GM18951 (cell line): Measurements from ENCODE around the gene MITF.

Experiments
- POLR2A ChIP-seq: IDR thresholded peaks from 4 replicates; pipeline ENCODE4 v1.6.1; 2011; ENCODE audit warnings: mild to moderate bottlenecking; ENCODE audit not compliant: insufficient read length, insufficient read depth; ENCODE audit errors: extremely low read depth
- in situ Hi-C: fragments of 300-500 bp; cut with MboI; formaldehyde crosslinking; loops from one replicate; pipeline ENCODE4 v1.12.0; 2022; ENCODE audit warnings: low sequenced_read_pairs, mixed read lengths, inconsistent platforms; ENCODE audit not compliant: unreplicated experiment

MITF gene

DNA sequence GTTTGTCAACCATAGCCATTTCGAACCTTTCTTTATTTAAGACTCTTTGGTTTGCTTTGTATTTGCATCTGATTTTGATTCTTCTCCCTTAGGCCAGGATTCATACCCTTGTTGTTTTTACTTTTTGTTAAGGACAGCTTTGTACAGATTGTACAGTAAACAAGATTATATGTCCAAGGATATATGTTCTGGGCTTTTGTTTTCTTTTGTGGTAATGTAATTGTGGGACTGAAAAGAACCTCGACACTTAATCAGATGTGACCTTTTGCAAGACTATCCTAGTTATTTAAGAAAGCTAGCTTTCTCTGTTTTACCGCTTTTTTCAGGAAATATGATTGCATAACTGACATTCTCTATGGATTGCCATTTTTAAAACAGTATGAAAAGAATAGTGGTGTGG, 193.2 kb downstream of the MITF start:
- no peak for TF ChIP-seq POLR2A
- in situ Hi-C loops = no loop called here

DNA sequence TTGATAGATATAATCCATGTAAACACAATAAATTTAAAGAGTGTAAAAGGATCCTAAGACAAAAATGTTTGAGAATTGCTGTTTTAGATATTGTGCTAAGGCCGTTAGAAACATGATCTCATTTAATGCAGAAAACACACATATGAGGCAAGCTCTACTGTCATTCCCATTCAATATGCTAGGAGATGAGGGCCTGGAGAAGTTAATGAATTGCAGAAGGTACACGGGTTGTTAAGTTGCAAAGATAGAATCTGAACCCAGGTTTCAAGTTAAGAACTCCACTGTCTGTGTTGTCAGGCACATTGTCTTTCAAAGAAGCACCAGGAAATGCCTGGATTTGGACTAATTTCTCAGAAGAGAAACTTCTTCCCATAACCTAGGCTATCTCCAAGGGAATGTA, 195.1 kb downstream of the MITF start:
- in situ Hi-C loops = no loop called here
- TF ChIP-seq POLR2A = no peak

DNA sequence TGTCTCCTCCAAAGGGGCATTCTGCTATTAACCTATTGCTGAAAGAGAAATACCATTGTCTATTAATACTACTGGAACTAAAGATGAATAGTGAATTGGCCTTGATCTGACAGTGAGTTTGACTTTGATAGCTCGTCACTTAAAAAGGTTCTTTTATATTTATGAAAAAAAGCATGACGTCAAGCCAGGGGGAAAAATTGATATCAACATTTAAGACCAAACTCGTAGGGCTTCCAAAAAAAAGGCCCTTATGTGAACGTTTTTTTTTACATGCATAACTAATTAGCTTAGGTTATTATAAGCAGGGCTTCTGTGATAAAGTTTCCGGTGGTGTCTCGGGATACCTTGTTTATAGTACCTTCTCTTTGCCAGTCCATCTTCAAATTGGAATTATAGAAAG, 197.0 kb downstream of the MITF start:
- in situ Hi-C loops = no loop called here
- TF ChIP-seq POLR2A = no peak

DNA sequence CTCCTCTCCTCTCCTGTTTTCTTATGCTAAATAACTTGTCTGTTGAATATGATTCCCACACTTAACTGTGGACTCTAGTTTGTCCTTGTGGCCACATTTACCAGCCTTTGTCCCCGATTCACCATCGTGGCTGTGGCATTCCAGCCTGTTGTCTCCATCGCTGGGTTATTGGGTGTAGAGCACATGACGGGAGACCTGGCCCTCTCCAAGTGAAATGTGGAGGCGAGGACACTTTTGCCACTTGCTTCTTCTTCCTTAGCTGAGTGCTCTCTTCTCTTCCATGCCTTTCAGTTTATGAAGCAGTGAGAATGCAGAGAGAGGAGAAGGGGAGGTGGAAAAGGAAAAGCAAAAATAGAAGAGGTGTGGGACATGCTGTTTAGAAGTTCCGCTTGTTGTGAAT, 198.8 kb downstream of the MITF start:
- in situ Hi-C loops = no loop called here
- TF ChIP-seq POLR2A = no peak

DNA sequence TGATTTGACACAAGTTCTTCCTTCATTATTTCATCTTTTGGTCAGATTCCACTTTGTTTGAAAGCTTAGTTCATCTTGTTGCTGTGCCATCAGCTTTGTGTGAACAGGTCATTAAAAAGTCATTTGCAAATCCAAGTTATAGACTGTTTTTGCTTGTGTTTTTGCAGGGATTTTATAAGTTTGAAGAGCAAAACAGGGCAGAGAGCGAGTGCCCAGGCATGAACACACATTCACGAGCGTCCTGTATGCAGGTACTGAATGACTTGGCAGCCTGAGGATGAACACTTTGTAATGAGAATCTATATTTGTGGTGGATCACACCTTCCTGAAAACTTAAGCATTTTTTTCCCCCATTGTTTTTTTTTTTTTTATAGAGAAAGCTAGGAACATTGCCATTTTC, 199.7 kb downstream of the MITF start:
- no peak for TF ChIP-seq POLR2A
- in situ Hi-C loops = no loop called here

DNA sequence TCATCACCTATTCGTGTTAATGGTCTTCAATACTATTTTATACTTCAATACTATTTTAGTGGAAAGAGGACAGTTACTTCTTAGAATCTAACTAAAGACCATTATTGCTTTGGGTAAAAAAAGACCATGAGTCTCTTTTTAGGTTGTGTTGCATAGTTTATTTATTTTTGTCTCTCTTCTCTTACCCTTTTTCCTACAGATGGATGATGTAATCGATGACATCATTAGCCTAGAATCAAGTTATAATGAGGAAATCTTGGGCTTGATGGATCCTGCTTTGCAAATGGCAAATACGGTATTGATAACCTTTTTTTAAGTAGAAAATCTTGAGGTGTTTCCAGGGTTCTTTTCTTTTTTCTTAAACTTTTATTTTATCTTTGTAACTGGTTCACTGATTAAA, 201.8 kb downstream of the MITF start:
- no peak for TF ChIP-seq POLR2A
- in situ Hi-C loops = no loop called here

DNA sequence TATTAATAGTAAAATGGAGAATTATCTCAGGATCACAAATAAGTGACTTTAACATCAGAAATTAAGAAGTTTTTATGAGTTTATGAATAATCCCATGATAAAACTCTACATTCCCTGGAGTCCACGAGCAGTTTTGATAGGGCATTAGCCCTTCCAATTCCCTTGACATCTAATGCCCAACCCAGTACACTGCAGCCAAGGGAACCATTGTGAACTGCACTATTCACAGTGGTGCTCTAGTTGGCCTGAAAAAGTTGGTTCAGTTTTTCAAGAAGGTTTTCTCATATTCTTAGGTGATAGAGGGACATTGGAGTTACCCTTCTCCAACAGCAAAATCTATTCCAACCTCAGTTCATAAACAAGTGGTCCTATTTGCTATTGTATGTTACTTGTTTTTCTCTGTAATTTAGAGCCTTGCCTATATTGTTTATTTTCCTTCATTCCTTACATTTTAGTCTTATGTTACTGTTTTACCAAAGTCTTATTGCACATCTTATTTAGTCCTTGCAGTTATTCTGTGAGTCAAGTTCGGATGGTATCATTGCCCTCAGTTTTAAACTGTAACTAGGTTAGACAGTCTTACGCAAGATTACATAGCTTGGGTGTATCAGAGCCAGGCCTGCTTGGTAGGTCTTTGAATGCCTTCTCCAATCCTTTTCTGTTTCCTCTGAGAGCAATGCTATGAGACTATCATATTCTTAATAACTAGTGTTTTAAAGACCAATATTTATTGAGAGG, 202.3 kb downstream of the MITF start:
- in situ Hi-C loops = no loop called here
- TF ChIP-seq POLR2A = no peak

DNA sequence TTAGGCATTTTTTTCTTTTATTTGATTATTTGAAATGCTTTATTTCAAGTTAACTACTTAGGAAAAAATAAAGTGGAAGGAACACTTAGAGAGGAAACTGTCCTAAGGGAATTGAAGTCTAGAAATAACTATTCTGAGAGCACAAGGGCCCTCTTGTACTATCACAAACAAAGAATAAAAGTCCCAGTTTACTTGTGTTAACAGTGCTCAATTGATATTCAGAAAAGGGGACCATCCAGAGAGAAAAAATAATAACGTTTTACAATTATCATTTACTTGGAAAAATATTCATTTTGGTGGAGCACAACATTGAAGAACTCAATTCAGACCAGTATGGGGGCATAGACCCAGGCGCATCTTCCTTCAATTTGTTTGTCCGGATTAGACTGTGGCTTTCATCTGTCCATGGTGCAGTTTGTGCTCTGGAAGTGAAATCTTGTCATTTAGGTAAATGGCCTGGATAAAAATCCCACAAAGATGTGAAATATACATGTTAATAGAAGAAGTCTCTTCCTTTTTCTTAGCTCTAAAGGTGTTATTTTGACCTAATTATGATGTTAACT, 205.7 kb downstream of the MITF start:
- in situ Hi-C loops = no loop called here
- no peak for TF ChIP-seq POLR2A

DNA sequence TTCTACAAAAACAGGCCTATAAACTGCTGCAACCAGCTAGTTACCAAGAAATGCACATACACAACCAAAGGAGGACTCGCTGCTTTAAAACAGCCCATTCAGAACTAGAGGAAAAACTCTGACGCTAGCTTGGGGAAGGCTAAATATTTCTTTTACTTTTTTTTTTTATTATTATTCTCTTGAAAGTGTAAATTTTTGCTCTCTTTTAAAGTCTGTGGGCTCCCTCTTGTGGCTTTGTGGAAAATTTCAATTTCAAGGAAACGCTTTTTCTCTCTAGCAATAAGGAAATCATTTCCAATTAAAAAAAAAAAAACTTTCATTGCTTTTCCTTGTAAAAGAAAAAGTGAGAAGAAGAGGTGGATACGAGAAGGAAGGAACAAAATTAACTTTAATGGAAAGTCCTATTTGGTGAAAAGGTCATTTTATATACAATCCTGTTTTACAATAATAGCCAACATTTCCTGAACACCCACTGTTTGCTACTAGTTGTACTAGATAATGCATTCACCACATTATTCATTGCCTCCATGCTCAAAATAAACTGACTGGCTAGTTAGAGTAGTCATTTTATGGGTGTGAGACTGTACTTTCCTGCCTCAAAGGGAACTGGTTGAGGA, 209.1 kb downstream of the MITF start:
- TF ChIP-seq POLR2A = no peak
- in situ Hi-C loops = no loop called here

DNA sequence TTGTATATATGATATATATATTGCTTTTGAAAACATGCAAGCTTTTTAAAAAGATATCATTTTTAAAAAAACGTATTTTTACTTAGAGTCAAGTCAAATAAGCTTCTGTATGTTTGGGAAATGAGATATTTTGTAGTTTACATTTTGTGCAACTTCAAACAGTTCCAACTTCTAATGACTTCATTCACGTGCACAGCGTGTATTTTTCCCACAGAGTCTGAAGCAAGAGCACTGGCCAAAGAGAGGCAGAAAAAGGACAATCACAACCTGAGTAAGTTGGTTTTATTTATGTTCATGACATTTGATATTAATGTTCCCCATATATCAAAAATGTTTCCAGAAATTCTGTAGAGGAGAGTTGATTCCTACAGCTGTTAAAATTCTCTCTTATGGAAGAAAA, 212.4 kb downstream of the MITF start:
- no peak for TF ChIP-seq POLR2A
- in situ Hi-C loops = no loop called here

DNA sequence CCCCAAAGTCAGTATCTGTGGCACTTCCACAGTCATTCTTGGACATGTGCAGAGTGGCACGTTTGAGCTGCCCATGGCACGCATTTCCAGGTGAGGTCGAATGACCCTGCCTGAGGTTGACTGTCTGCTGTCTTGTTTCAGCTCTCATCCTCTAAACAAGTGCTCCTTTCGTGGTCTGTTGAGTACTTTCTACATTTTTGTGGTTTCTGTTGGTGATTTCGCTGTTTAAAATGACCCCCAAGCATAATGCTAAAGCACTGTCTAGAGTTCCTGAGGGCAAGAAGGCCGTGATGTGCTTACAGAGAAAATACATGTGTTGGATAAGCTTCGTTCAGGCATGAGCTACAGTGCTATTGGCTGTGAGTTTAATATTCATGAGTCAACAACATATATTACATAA, 220.3 kb downstream of the MITF start:
- in situ Hi-C loops = no loop called here
- TF ChIP-seq POLR2A = no peak

DNA sequence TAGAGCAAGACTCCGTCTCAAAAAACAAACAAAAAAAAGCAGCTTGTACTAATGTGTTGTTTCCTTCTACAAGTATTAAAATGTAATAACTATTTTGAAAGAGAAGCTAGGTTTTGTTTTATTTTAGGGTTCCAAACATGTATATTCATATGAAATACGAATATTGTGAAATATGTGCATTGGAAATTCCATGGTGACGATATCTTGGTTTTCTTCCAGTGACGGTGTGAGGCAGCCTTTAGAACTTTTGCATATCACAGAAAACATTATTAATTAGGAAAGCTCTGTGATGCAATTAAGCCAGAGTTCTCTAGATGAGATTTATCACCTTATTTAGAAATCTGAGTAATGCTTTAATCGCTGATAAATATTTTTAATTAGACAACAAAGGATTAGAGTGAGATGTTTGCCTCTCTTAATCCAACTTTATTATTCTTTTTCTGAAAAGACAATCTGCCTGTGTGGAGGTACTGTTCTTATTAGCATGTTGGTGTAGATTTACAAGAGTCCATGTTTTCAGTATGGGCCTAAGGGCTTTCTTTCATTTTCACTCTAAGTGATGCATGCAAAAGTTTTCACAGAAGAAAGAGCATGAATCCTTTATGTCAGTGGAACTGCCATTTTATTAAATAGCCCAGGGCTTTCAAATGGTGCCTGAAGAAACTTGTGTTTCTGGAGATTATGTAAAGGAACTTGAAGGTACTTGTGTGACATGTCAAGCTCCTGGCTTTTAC, 222.6 kb downstream of the MITF start:
- TF ChIP-seq POLR2A = no peak
- in situ Hi-C loops = no loop called here

DNA sequence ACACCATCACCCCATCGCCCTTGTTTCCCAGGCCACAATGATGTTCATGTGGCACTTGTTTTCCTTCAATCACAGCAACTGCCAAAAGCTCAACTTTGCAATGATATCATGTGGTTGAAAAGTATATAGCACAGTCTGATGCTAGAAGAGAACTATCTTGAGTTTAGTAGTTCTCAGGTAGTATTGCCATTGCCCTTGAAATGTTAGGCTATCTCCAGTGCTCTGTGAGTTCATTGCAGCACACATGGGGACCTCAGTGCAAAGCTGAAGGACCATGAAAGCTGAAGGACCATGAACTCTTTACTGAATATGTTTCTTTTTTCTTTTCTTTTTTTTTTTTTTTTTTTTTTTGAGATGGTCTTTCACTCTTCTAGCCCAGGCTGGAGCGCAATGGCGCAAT, 224.4 kb downstream of the MITF start:
- no peak for TF ChIP-seq POLR2A
- in situ Hi-C loops = no loop called here
